ENCODE measurements around the gene VWA5B1.

VWA5B1 gene

GRCh38 chr1:20342294-20343148 is 51.8 kb downstream of the VWA5B1 start:
- no peaks in the 10 kb centered on the region for H3K36me3 Mint-ChIP-seq (ENCODE audit: low read depth)
- H3K9me3 Mint-ChIP-seq = peaks cover 9% of the 10 kb centered on the region
- no peak overlapping the region for H3K4me3 Mint-ChIP-seq
- no peak overlapping the region for H3K27ac Mint-ChIP-seq
- no peaks in the 10 kb centered on the region for H3K4me1 Mint-ChIP-seq (ENCODE audit: low read depth)
- H3K27me3 Mint-ChIP-seq = peaks cover 46% of the 10 kb centered on the region
- intact Hi-C loops (cut with micrococcal nuclease) = no loop called here

- Mint-ChIP-seq H3K27ac (no peak overlapping the region), H3K4me3 (no peak overlapping the region), H3K9me3 (peaks cover 9% of the 10 kb centered on the region), H3K27me3 (peaks cover 46% of the 10 kb centered on the region), H3K36me3 (ENCODE audit: low read depth) (no peaks in the 10 kb centered on the region), H3K4me1 (ENCODE audit: low read depth) (no peaks in the 10 kb centered on the region)
- intact Hi-C loops (cut with micrococcal nuclease) = no loop called here
Measured at GRCh38 chr1:20343149-20343937, 52.7 kb downstream of the VWA5B1 start.

- Mint-ChIP-seq H3K27me3 (peaks cover 44% of the 10 kb centered on the region), H3K36me3 (ENCODE audit: low read depth) (no peaks in the 10 kb centered on the region), H3K9me3 (peaks cover 9% of the 10 kb centered on the region), H3K27ac (no peak overlapping the region), H3K4me1 (ENCODE audit: low read depth) (no peaks in the 10 kb centered on the region), H3K4me3 (peak overlapping the region; percentile 11)
- intact Hi-C loops (cut with micrococcal nuclease) = no loop called here
Measured at GRCh38 chr1:20343938-20344302, 53.2 kb downstream of the VWA5B1 start.

GRCh38 chr1:20344738-20345137 is 54.1 kb downstream of the VWA5B1 start:
- intact Hi-C loops (cut with micrococcal nuclease) = no loop called here
- Mint-ChIP-seq H3K27me3 (peaks cover 44% of the 10 kb centered on the region), H3K4me1 (ENCODE audit: low read depth) (no peaks in the 10 kb centered on the region), H3K36me3 (ENCODE audit: low read depth) (no peaks in the 10 kb centered on the region), H3K4me3 (no peak overlapping the region), H3K27ac (no peak overlapping the region), H3K9me3 (peaks cover 9% of the 10 kb centered on the region)

- H3K4me1 Mint-ChIP-seq (ENCODE audit: low read depth) = no peaks in the 10 kb centered on the region
- H3K27ac Mint-ChIP-seq = no peak overlapping the region
- intact Hi-C loops (cut with micrococcal nuclease) = no loop called here
- H3K9me3 Mint-ChIP-seq = peaks cover 9% of the 10 kb centered on the region
- no peaks in the 10 kb centered on the region for H3K36me3 Mint-ChIP-seq (ENCODE audit: low read depth)
- no peak overlapping the region for H3K4me3 Mint-ChIP-seq
- H3K27me3 Mint-ChIP-seq = peaks cover 41% of the 10 kb centered on the region
Measured at GRCh38 chr1:20345419-20345818, 54.7 kb downstream of the VWA5B1 start.

- intact Hi-C loops (cut with micrococcal nuclease) = no loop called here
- Mint-ChIP-seq H3K27me3 (peaks cover 41% of the 10 kb centered on the region), H3K4me3 (no peak overlapping the region), H3K36me3 (ENCODE audit: low read depth) (no peaks in the 10 kb centered on the region), H3K27ac (no peak overlapping the region), H3K9me3 (peaks cover 9% of the 10 kb centered on the region), H3K4me1 (ENCODE audit: low read depth) (no peaks in the 10 kb centered on the region)
Measured at GRCh38 chr1:20346433-20346832, 55.8 kb downstream of the VWA5B1 start.

GRCh38 chr1:20347699-20348098 is 57.0 kb downstream of the VWA5B1 start:
- Mint-ChIP-seq H3K36me3 (ENCODE audit: low read depth) (no peaks in the 10 kb centered on the region), H3K4me1 (ENCODE audit: low read depth) (no peaks in the 10 kb centered on the region), H3K27ac (no peak overlapping the region), H3K4me3 (no peak overlapping the region), H3K9me3 (peaks cover 9% of the 10 kb centered on the region), H3K27me3 (peaks cover 29% of the 10 kb centered on the region)
- intact Hi-C loops (cut with micrococcal nuclease) = no loop called here

GRCh38 chr1:20348326-20348915 is 57.7 kb downstream of the VWA5B1 start:
- Mint-ChIP-seq H3K4me1 (ENCODE audit: low read depth) (no peaks in the 10 kb centered on the region), H3K4me3 (no peak overlapping the region), H3K36me3 (ENCODE audit: low read depth) (no peaks in the 10 kb centered on the region), H3K9me3 (peaks cover 9% of the 10 kb centered on the region), H3K27ac (no peak overlapping the region), H3K27me3 (peaks cover 23% of the 10 kb centered on the region)
- intact Hi-C loops (cut with micrococcal nuclease) = no loop called here

GRCh38 chr1:20349561-20349960 is 58.9 kb downstream of the VWA5B1 start:
- no peaks in the 10 kb centered on the region for H3K4me1 Mint-ChIP-seq (ENCODE audit: low read depth)

GRCh38 chr1:20349971-20350370 is 59.3 kb downstream of the VWA5B1 start:
- H3K36me3 Mint-ChIP-seq (ENCODE audit: low read depth) = no peaks in the 10 kb centered on the region
- peaks cover 12% of the 10 kb centered on the region for H3K27me3 Mint-ChIP-seq
- intact Hi-C loops (cut with micrococcal nuclease) = no loop called here
- H3K4me1 Mint-ChIP-seq (ENCODE audit: low read depth) = no peaks in the 10 kb centered on the region
- no peak overlapping the region for H3K27ac Mint-ChIP-seq
- H3K4me3 Mint-ChIP-seq = no peak overlapping the region
- H3K9me3 Mint-ChIP-seq = peaks cover 9% of the 10 kb centered on the region

More at GRCh38 chr1:20349561-20349960, 58.9 kb downstream of the VWA5B1 start:
- intact Hi-C loops (cut with micrococcal nuclease) = no loop called here
- Mint-ChIP-seq H3K36me3 (ENCODE audit: low read depth) (no peaks in the 10 kb centered on the region), H3K27me3 (peaks cover 15% of the 10 kb centered on the region), H3K27ac (no peak overlapping the region), H3K9me3 (peaks cover 9% of the 10 kb centered on the region), H3K4me3 (no peak overlapping the region)

- Mint-ChIP-seq H3K9me3 (peaks cover 9% of the 10 kb centered on the region), H3K36me3 (ENCODE audit: low read depth) (no peaks in the 10 kb centered on the region), H3K4me1 (ENCODE audit: low read depth) (no peaks in the 10 kb centered on the region), H3K27ac (no peak overlapping the region), H3K27me3 (peaks cover 9% of the 10 kb centered on the region), H3K4me3 (no peak overlapping the region)
- intact Hi-C loops (cut with micrococcal nuclease) = no loop called here
Measured at GRCh38 chr1:20350421-20350820, 59.7 kb downstream of the VWA5B1 start.

GRCh38 chr1:20351911-20352701 is 61.4 kb downstream of the VWA5B1 start:
- Mint-ChIP-seq H3K27me3 (peaks cover 2% of the 10 kb centered on the region), H3K27ac (no peak overlapping the region), H3K36me3 (ENCODE audit: low read depth) (no peaks in the 10 kb centered on the region), H3K4me1 (ENCODE audit: low read depth) (no peaks in the 10 kb centered on the region), H3K9me3 (no peaks in the 10 kb centered on the region), H3K4me3 (no peak overlapping the region)
- intact Hi-C loops (cut with micrococcal nuclease) = no loop called here

- peaks cover 4% of the 10 kb centered on the region for H3K27me3 Mint-ChIP-seq
- H3K4me3 Mint-ChIP-seq = no peak overlapping the region
- no peaks in the 10 kb centered on the region for H3K36me3 Mint-ChIP-seq (ENCODE audit: low read depth)
- no peaks in the 10 kb centered on the region for H3K9me3 Mint-ChIP-seq
- H3K27ac Mint-ChIP-seq = no peak overlapping the region
- no peaks in the 10 kb centered on the region for H3K4me1 Mint-ChIP-seq (ENCODE audit: low read depth)
- intact Hi-C loops (cut with micrococcal nuclease) = no loop called here
Measured at GRCh38 chr1:20353836-20354235, 63.2 kb downstream of the VWA5B1 start.
